ENCODE data around the gene FUBP1. TPM values are rescaled to one million over a fixed set of nuclear protein-coding genes. Genes with fewer than 3 reads are reported as not detected.

Gene FUBP1
- total and polyA plus RNA-seq, 2 donors (not counting 3 experiments of a cell fraction or from before 2014, with no cell fraction given) = 112 to 166 TPM

DNA sequence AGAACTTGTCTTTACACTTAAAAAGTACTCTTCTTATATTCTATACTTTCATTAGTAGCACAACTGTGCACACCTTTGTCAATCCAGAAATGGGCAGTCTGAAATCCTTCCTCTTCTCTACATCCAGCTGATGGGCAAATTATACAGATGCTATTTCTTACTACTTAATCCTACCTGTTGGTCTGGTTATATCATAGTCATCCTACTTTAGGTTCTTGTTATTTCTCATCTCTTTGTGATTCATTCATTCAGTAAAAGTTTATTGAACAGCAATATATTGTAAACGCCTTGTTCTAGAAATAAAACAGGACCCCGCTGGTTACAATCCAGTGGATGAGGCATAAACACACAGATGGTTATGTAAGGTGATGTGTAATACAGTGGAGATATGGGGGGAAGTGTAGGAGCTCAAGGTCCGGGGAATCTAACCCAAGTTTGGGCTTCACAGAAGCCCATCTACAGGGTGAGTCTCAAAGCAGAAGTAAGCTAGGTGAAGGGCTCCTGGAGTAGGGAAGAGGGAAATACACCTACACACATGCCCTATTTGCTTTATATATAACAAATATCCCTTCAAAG lies 11.8 kb upstream of the FUBP1 start:
- Histone ChIP-seq H4K20me1 (replicated peaks; ENCODE audit: control insufficient read depth, extremely low read depth, insufficient read depth, low read length) (peaks cover 5% of the 10 kb centered on the region), H3K36me3 (ENCODE audit: control insufficient read depth in 2 of 2, extremely low read depth in 1 of 2, insufficient read depth in 2 of 2, low read length in 2 of 2) (peaks cover 3 to 7% of the 10 kb centered on the region in 2 experiments), H3K27ac (ENCODE audit: insufficient read depth, low read depth, low read length) (no peak overlapping the region), H3K9me1 (replicated peaks; ENCODE audit: control insufficient read depth, extremely low read depth, insufficient read depth, low read length) (no peaks in the 10 kb centered on the region), H3K4me1 (ENCODE audit: control insufficient read depth, extremely low read depth, insufficient read depth, low read length) (no peaks in the 10 kb centered on the region), H3K9me3 (replicated peaks; ENCODE audit: control insufficient read depth, insufficient read depth, low read length) (no peaks in the 10 kb centered on the region), H3K27me3 (ENCODE audit: control insufficient read depth in 2 of 2, insufficient read depth in 2 of 2, low read length in 2 of 2) (no peaks in the 10 kb centered on the region), H3K9ac (replicated peaks; ENCODE audit: extremely low read depth, insufficient read depth, low read length) (no peak overlapping the region), H3K4me3 (replicated peaks in 1 of 3; ENCODE audit: insufficient read depth in 1 of 3, low read depth in 1 of 3, low read length in 3 of 3) (no peak overlapping the region), H3K79me2 (ENCODE audit: control insufficient read depth, insufficient read depth, low read length) (peaks cover 60% of the 10 kb centered on the region), H3K4me2 (ENCODE audit: insufficient read depth, low read length) (no peak overlapping the region), H2AFZ (ENCODE audit: low read depth, low read length) (no peak overlapping the region)
- FAIRE-seq = no peak
- no peak for DNase-seq (ENCODE audit: low read depth, low spot score)
- intact Hi-C loops (cut with micrococcal nuclease) (no loop called here), dilution Hi-C loops (cut with MboI; ENCODE audit: extremely low pct_ligation_motif_present, low sequenced_read_pairs) (no loop called here)
- no TSS peak for BruUV-seq (replicated peaks)
- CTCF ChIA-PET = interaction anchor here (0.7 to 1.3 kb wide), 6 partner anchors 10 to 141 kb away, joined by 3 to 6 read pairs (median 4); partner anchors contain the start of gene FUBP1
- POLR2A ChIA-PET = no interaction called here
- TF ChIP-seq POLR2A (IDR thresholded peaks at IDR 0.05; ENCODE audit: low read depth, low read length) = no peak
- TF ChIP-seq, protein P1, sequence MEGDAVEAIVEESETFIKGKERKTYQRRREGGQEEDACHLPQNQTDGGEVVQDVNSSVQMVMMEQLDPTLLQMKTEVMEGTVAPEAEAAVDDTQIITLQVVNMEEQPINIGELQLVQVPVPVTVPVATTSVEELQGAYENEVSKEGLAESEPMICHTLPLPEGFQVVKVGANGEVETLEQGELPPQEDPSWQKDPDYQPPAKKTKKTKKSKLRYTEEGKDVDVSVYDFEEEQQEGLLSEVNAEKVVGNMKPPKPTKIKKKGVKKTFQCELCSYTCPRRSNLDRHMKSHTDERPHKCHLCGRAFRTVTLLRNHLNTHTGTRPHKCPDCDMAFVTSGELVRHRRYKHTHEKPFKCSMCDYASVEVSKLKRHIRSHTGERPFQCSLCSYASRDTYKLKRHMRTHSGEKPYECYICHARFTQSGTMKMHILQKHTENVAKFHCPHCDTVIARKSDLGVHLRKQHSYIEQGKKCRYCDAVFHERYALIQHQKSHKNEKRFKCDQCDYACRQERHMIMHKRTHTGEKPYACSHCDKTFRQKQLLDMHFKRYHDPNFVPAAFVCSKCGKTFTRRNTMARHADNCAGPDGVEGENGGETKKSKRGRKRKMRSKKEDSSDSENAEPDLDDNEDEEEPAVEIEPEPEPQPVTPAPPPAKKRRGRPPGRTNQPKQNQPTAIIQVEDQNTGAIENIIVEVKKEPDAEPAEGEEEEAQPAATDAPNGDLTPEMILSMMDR (IDR thresholded peaks at IDR 0.05; ENCODE audit: extremely low read depth in 1 of 2, insufficient read depth in 1 of 2, low read depth in 1 of 2, low read length in 2 of 2) = no peak
- TF ChIP-seq EZH2 (IDR thresholded peaks at IDR 0.05; ENCODE audit: borderline replicate concordance, low read depth, low read length, severe bottlenecking) = no peak
- TF ChIP-seq MYC (IDR thresholded peaks at IDR 0.05; ENCODE audit: low read depth, low read length) = no peak
- TF ChIP-seq, protein P2, sequence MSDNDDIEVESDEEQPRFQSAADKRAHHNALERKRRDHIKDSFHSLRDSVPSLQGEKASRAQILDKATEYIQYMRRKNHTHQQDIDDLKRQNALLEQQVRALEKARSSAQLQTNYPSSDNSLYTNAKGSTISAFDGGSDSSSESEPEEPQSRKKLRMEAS (IDR thresholded peaks at IDR 0.05; ENCODE audit: insufficient read depth, insufficient read length) = no peak
- no peak for TF ChIP-seq FOS (IDR thresholded peaks at IDR 0.05; ENCODE audit: borderline replicate concordance, insufficient read depth, low read length)
- TF ChIP-seq GATA2 (IDR thresholded peaks at IDR 0.05; ENCODE audit: insufficient read depth, insufficient read length, low read depth, low read length) = no peak
- TF ChIP-seq POLR2AphosphoS5 (IDR thresholded peaks at IDR 0.05; ENCODE audit: insufficient read depth, low read depth, low read length) = no peak
- TF ChIP-seq JUN (IDR thresholded peaks at IDR 0.05; ENCODE audit: borderline replicate concordance, insufficient read depth, insufficient read length, low read depth) = no peak
